HCT116 (cell line): ENCODE results near the gene CPNE9. TPM values are rescaled to one million over a fixed set of nuclear protein-coding genes. Genes with fewer than 3 reads are reported as not detected.

Experiments used
- ATAC-seq: fragments of 200-7000 bp; cut with Tn5 transposase; 2 replicates; pipeline ENCODE4 v1.9.1; 2020; ENCODE audit warnings: mild to moderate bottlenecking, moderate library complexity
- BruUV-seq: library from RNA; stranded (reverse); fragments of 400-500 nt; replicated peaks from 2 replicates; lab custom pipeline; 2021; lab: Mats Ljungman, UMichigan
- CTCF ChIA-PET: fragments of 300-600 bp; sonication (Branson Sonifier 250); formaldehyde crosslinking; loops from one replicate; lab custom pipeline; 2021; ENCODE audit warnings: antibody characterized with exemption; lab: Charles Lee
- POLR2A ChIA-PET: fragments of 300-600, 350-600 bp; sonication (Branson Sonifier 250); formaldehyde crosslinking; loops from one replicate; lab custom pipeline; 2021; ENCODE audit warnings: antibody characterized with exemption; lab: Charles Lee
- RAD21 ChIA-PET, 2 experiments: fragments of 300-600 bp; sonication (Branson Sonifier 250); formaldehyde crosslinking; loops; one replicate each; lab custom pipeline; 2023; ENCODE audit warnings: low total read pairs in 2 of 2; ENCODE audit not compliant: uncharacterized antibody in 2 of 2, unreplicated experiment in 2 of 2, low non-redundant PET in 1 of 2; lab: Charles Lee
- DNase-seq: peaks from one replicate; pipeline ENCODE4 v3.0.0-alpha.2; 2010; ENCODE audit warnings: low read depth, low spot score
- H2AFZ ChIP-seq: fragments of 200-600 bp; shearing (Covaris generic), sonication (generic); 2 replicates; pipeline ENCODE4 v1.6.1; 2017; ENCODE audit warnings: low read depth, mixed run types, mixed read lengths, antibody characterized with exemption, low read length; ENCODE audit not compliant: poor library complexity, severe bottlenecking
- H3K27ac ChIP-seq: 2 replicates; pipeline ENCODE4 v1.5.1; 2012; ENCODE audit warnings: low read depth, low read length
- H3K27me3 ChIP-seq: fragments of 200-600 bp; sonication (generic); 2 replicates; pipeline ENCODE4 v1.6.1; 2016; ENCODE audit warnings: mixed run types, low read length, mixed read lengths; ENCODE audit not compliant: insufficient read depth
- H3K36me3 ChIP-seq, 2 experiments: fragments of 200-500 bp in 1 of 2; fragments of 200-600 bp in 1 of 2; sonication (Bioruptor generic) in 1 of 2; sonication (generic) in 1 of 2; 2 replicates each; pipeline versions ENCODE4 v1.5.1 to v1.6.1; 2014 to 2016; ENCODE audit warnings: low read length in 2 of 2, inconsistent platforms in 1 of 2, mixed read lengths in 1 of 2, mixed run types in 1 of 2; ENCODE audit not compliant: insufficient read depth in 2 of 2, control insufficient read depth in 1 of 2
- H3K4me1 ChIP-seq, 2 experiments: fragments of 200-600 bp in 1 of 2; sonication (generic) in 1 of 2; 2 replicates each; pipeline versions ENCODE4 v1.5.1 to v1.6.1; 2012 to 2017; ENCODE audit warnings: low read length in 2 of 2, inconsistent platforms in 1 of 2, mild to moderate bottlenecking in 1 of 2, mixed read lengths in 1 of 2, mixed run types in 1 of 2, moderate library complexity in 1 of 2; ENCODE audit not compliant: insufficient read depth in 2 of 2, control insufficient read depth in 1 of 2
- H3K4me2 ChIP-seq: fragments of 200-600 bp; sonication (generic); 2 replicates; pipeline ENCODE4 v1.6.1; 2017; ENCODE audit warnings: mixed run types, low read length, mixed read lengths
- H3K4me3 ChIP-seq, 2 experiments: fragments of 200-600 bp in 1 of 2; sonication (generic) in 1 of 2; replicated peaks in 1 of 2; 2 replicates each; pipeline ENCODE4 v1.5.1; 2011 to 2016; ENCODE audit warnings: low read length in 2 of 2, control low read depth in 1 of 2, low read depth in 1 of 2, mild to moderate bottlenecking in 1 of 2, mixed read lengths in 1 of 2, mixed run types in 1 of 2
- H3K79me2 ChIP-seq: fragments of 200-600 bp; sonication (generic); 2 replicates; pipeline ENCODE4 v1.6.1; 2017; ENCODE audit warnings: mild to moderate bottlenecking, mixed run types, low read length, moderate library complexity, mixed read lengths; ENCODE audit not compliant: insufficient read depth
- H3K9ac ChIP-seq: fragments of 200-600 bp; sonication (generic); 2 replicates; pipeline ENCODE4 v1.6.1; 2016; ENCODE audit warnings: low read length, mixed read lengths
- H3K9me2 ChIP-seq: fragments of 200-600 bp; sonication (generic), shearing (Covaris generic); 2 replicates; pipeline ENCODE4 v1.6.1; 2017; ENCODE audit warnings: mixed run types, mild to moderate bottlenecking, moderate library complexity; ENCODE audit not compliant: insufficient read depth
- H3K9me3 ChIP-seq, 2 experiments: fragments of 200-500 bp in 1 of 2; fragments of 200-600 bp in 1 of 2; sonication (Bioruptor generic) in 1 of 2; sonication (generic) in 1 of 2; 2 replicates each; pipeline ENCODE4 v1.6.1; 2014 to 2017; ENCODE audit warnings: low read length in 2 of 2, mixed read lengths in 2 of 2, inconsistent platforms in 1 of 2, low read depth in 1 of 2, mild to moderate bottlenecking in 1 of 2, mixed run types in 1 of 2, moderate library complexity in 1 of 2; ENCODE audit not compliant: control insufficient read depth in 1 of 2, insufficient read depth in 1 of 2
- H4K20me1 ChIP-seq: fragments of 200-600 bp; sonication (generic), shearing (Covaris generic); 2 replicates; pipeline ENCODE4 v1.6.1; 2017; ENCODE audit warnings: mixed run types, mild to moderate bottlenecking, moderate library complexity; ENCODE audit not compliant: insufficient read depth
- CBX3 ChIP-seq: IDR thresholded peaks from 2 replicates; pipeline ENCODE4 v1.6.1; 2012; ENCODE audit warnings: low read depth
- ELF1 ChIP-seq: IDR thresholded peaks from 2 replicates; pipeline ENCODE4 v1.6.1; 2012; ENCODE audit warnings: low read depth, borderline replicate concordance
- EZH2 ChIP-seq: fragments of 200-600 bp; sonication (generic); IDR thresholded peaks from 2 replicates; pipeline ENCODE4 v1.6.1; 2017; ENCODE audit warnings: antibody characterized with exemption, mixed run types
- EZH2phosphoT487 ChIP-seq: fragments of 200-600 bp; IDR thresholded peaks from 2 replicates; pipeline ENCODE4 v1.6.1; 2018; ENCODE audit warnings: antibody characterized with exemption, borderline replicate concordance
- FOSL1 ChIP-seq: IDR thresholded peaks from 2 replicates; pipeline ENCODE4 v1.6.1; 2012; ENCODE audit warnings: low read depth
- JUND ChIP-seq: IDR thresholded peaks from 2 replicates; pipeline ENCODE4 v1.6.1; 2012
- MAX ChIP-seq: IDR thresholded peaks from 2 replicates; pipeline ENCODE4 v1.6.1; 2012
- POLR2AphosphoS5 ChIP-seq: IDR thresholded peaks from 2 replicates; pipeline ENCODE4 v1.6.1; 2011; ENCODE audit warnings: mild to moderate bottlenecking, low read depth, low read length, moderate library complexity
- RAD21 ChIP-seq: IDR thresholded peaks from 2 replicates; pipeline ENCODE4 v1.6.1; 2012; ENCODE audit warnings: low read depth, mild to moderate bottlenecking
- REST ChIP-seq: IDR thresholded peaks from 2 replicates; pipeline ENCODE4 v1.6.1; 2012; ENCODE audit warnings: low read depth
- SP1 ChIP-seq: IDR thresholded peaks from 2 replicates; pipeline ENCODE4 v1.6.1; 2012; ENCODE audit warnings: low read depth
- YY1 ChIP-seq: IDR thresholded peaks from 2 replicates; pipeline ENCODE4 v1.6.1; 2011; ENCODE audit warnings: low read length, low read depth, moderate library complexity, mild to moderate bottlenecking; ENCODE audit not compliant: insufficient replicate concordance; ENCODE audit errors: extremely low read depth
- ZBTB33 ChIP-seq: IDR thresholded peaks from 2 replicates; pipeline ENCODE4 v1.6.1; 2011; ENCODE audit warnings: mild to moderate bottlenecking, low read length, moderate library complexity; ENCODE audit not compliant: insufficient replicate concordance; ENCODE audit errors: extremely low read depth
- ZFX ChIP-seq: fragments of 450-650 bp; IDR thresholded peaks from 2 replicates; pipeline ENCODE4 v1.6.1; 2017
- intact Hi-C: fragments of 100-400 bp; cut with micrococcal nuclease; formaldehyde crosslinking; loops from 2 replicates; pipeline ENCODE4 v1.10.0; 2022
- total RNA-seq: library from RNA; stranded (reverse); gene quantifications from one replicate; pipeline ENCODE4 v1.2.1, GENCODE V29; 2021; ENCODE audit not compliant: unreplicated experiment
- TF ChIP-seq, protein P1 (sequence below), 3 experiments: fragments of 200-600 bp in 1 of 3; sonication (generic) in 1 of 3; IDR thresholded peaks in 2 of 3; conservative IDR thresholded peaks in 1 of 3; 2 replicates each; pipeline ENCODE4 v1.5.1; 2012 to 2017; ENCODE audit warnings: low read depth in 2 of 3, low read length in 2 of 3, antibody characterized with exemption in 1 of 3, borderline replicate concordance in 1 of 3, control low read depth in 1 of 3, mild to moderate bottlenecking in 1 of 3, mixed read lengths in 1 of 3, mixed run types in 1 of 3, moderate library complexity in 1 of 3; ENCODE audit not compliant: insufficient read depth in 1 of 3
- TF ChIP-seq, protein P2 (sequence below): IDR thresholded peaks from 2 replicates; pipeline ENCODE4 v1.6.1; 2012

Gene CPNE9
- total RNA-seq, 1 experiment from 2014 or later, result 0.98 TPM

DNA sequence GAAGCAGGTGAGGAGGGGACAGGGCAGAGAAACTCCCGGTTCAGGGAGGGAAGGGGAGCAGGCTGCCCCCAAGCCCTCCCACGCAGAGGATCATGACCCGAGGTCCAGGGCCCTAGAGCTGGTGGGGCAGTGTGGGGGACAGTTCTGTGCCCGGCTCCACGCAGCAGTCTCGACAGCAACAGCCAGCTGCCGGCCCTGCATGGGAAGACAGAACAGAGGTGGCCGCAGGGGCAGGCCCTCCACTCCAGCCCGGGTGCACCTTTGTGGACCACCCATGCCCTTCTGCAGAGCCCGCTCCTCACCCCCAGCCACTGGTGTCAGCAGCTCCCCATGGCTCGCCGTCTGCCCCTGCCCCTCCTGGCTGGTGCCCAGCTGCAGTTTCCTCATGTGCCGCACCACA, 53.8 kb downstream of the CPNE9 start:
- H4K20me1 ChIP-seq, result no peaks in the 10 kb centered on the region
- no peak overlapping the region for H3K4me3 ChIP-seq
- ATAC-seq (no peak), DNase-seq (no peak)
- no peak overlapping the region for H3K4me2 ChIP-seq
- CTCF ChIA-PET, result no interaction called here
- no peak overlapping the region for H2AFZ ChIP-seq
- no peak overlapping the region for H3K27ac ChIP-seq
- H3K9me2 ChIP-seq, result no peaks in the 10 kb centered on the region
- TF ChIP-seq JUND, result no peak
- no peak for TF ChIP-seq SP1
- TF ChIP-seq, protein P1, sequence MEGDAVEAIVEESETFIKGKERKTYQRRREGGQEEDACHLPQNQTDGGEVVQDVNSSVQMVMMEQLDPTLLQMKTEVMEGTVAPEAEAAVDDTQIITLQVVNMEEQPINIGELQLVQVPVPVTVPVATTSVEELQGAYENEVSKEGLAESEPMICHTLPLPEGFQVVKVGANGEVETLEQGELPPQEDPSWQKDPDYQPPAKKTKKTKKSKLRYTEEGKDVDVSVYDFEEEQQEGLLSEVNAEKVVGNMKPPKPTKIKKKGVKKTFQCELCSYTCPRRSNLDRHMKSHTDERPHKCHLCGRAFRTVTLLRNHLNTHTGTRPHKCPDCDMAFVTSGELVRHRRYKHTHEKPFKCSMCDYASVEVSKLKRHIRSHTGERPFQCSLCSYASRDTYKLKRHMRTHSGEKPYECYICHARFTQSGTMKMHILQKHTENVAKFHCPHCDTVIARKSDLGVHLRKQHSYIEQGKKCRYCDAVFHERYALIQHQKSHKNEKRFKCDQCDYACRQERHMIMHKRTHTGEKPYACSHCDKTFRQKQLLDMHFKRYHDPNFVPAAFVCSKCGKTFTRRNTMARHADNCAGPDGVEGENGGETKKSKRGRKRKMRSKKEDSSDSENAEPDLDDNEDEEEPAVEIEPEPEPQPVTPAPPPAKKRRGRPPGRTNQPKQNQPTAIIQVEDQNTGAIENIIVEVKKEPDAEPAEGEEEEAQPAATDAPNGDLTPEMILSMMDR (IDR thresholded peaks at IDR 0.05 in 2 of 3, conservative IDR thresholded peaks at IDR 0.05 in 1 of 3; ENCODE audit: borderline replicate concordance in 1 of 3, insufficient read depth in 1 of 3, low read depth in 2 of 3, low read length in 2 of 3), result no peak
- no peak for TF ChIP-seq MAX
- no peak for TF ChIP-seq ZFX
- TF ChIP-seq ZBTB33, result no peak
- TF ChIP-seq, protein P2, sequence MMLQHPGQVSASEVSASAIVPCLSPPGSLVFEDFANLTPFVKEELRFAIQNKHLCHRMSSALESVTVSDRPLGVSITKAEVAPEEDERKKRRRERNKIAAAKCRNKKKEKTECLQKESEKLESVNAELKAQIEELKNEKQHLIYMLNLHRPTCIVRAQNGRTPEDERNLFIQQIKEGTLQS, result no peak
- no peak for TF ChIP-seq FOSL1
- no peak for TF ChIP-seq YY1
- no peak for TF ChIP-seq REST
- TF ChIP-seq EZH2, result no peak
- no peak for TF ChIP-seq CBX3
- TF ChIP-seq POLR2AphosphoS5, result no peak
- no peak for TF ChIP-seq ELF1
- no peak for TF ChIP-seq EZH2phosphoT487
- no peak for TF ChIP-seq RAD21
- no TSS peak for BruUV-seq
- RAD21 ChIA-PET, result no interaction called here
- H3K4me1 ChIP-seq, result no peaks in the 10 kb centered on the region
- no peaks in the 10 kb centered on the region for H3K9me3 ChIP-seq
- no peaks in the 10 kb centered on the region for H3K27me3 ChIP-seq
- H3K36me3 ChIP-seq, result peaks cover 9% of the 10 kb centered on the region in 2 experiments; a peak in 3 of 4 replicates
- no peak overlapping the region for H3K9ac ChIP-seq
- no peaks in the 10 kb centered on the region for H3K79me2 ChIP-seq
- POLR2A ChIA-PET, result no interaction called here
- intact Hi-C loops, result no loop called here
